Body of pancreas (tissue), 4 donors: ENCODE measurements around the gene RXRA.

Experiments used
- CTCF ChIP-seq, 7 experiments: fragments of 450-650 bp in 4 of 7; fragments of 200-600 bp in 3 of 7; sonication (generic) in 3 of 7; IDR thresholded peaks; one replicate each; pipeline ENCODE4 v1.5.1; 2016 to 2019; ENCODE audit warnings: antibody characterized with exemption in 7 of 7
- POLR2A ChIP-seq, 3 donors: fragments of 450-650 bp; IDR thresholded peaks; one replicate each; pipeline ENCODE4 v1.6.1; 2016; ENCODE audit warnings: antibody characterized with exemption in 3 of 3, mild to moderate bottlenecking in 2 of 3

- TF ChIP-seq CTCF (IDR thresholded peaks at IDR 0.05) (no peak), POLR2A (IDR thresholded peaks at IDR 0.05) (no peak)
Measured at GRCh38 chr9:134468358-134468757, 142.1 kb downstream of the RXRA start.
